HG03045 (cell line): ENCODE results near the gene NR1D2.
A peak's percentile ranks its signal among the peaks of the same experiment; 100 is the strongest.
"Not testable (repeated sequence)": the region's sequence is repeated elsewhere in the genome, so short reads cannot be mapped to it uniquely, and the experiment has no call there.

ENCODE experiments used
- ATAC-seq: cut with Tn5 transposase; IDR thresholded peaks from one replicate; pipeline ENCODE4 v1.9.1; 2021; ENCODE audit warnings: mild to moderate bottlenecking, moderate library complexity; ENCODE audit not compliant: unreplicated experiment

Gene NR1D2

DNA sequence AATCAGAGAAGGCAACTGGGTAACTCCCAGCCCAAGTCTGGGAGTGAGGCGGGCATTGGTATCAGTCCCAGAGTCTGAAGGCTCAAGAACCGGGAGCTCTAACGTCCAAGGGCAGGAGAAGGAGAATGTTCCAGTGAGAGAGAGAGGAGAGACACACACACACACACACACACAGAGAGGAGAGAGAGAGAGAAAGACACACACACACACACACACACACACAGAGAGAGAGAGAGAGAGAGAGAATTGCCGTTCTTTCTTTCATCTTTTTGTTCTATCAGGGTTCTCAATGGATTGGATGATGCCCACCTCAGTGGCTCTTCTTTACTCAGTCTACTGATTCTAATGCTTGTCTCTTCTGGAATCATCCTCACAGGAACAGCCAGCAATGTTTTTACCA, 57.0 kb downstream of the NR1D2 start:
- no peak for ATAC-seq

DNA sequence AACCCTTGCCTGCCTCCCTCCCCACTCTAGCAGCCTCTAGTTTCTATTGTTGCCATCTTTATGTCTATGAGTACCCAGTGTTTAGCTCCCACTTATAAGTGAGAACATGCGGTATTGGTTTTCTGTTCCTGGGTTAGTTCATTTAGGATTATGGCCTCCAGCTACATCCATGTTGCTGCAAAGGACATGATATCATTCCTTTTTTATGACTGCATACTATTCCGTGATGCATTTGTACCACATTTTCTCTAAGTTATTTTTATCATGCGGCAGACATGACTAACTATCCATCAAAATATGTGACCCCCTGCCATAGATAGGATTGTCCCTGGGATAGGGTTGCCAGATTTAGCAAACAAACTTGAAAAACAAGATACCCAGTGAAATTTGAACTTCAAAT, 58.4 kb downstream of the NR1D2 start:
- no peak for ATAC-seq

DNA sequence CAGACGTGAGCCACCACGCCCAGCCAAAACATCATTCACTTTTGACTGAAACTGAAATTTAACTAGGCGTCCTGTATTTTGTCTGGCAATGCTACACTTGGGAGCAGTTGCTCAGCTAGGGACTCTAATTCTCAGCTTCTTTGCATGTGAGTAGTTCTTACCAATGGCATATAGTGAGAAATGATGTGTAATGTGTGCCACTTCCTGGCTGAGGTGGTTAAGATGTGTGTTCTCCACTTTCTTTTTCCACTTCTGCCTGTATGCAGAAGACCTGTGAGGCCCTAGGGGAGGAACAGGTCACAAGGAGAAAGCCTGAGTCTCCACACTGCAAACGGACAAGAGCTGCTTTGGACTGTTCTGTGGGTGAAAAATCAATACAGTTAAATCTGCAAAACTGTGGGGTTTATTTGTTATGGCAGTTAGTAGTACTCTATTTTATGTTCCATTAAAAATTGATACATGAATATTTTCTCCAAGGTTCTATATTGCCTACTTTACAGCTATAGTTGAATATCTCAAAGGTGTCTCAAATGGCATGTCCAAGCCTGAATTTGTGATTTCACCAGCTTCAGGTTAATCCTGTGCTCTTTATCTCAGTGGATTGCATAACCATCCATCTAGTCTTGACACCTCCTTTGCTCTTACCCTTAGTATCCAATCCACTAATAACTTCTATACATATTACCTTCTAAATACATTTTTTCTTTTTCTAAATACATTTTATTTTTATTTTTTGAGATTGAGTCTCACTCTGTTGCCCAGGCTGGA, 59.3 kb downstream of the NR1D2 start:
- ATAC-seq: peak; percentile 75

DNA sequence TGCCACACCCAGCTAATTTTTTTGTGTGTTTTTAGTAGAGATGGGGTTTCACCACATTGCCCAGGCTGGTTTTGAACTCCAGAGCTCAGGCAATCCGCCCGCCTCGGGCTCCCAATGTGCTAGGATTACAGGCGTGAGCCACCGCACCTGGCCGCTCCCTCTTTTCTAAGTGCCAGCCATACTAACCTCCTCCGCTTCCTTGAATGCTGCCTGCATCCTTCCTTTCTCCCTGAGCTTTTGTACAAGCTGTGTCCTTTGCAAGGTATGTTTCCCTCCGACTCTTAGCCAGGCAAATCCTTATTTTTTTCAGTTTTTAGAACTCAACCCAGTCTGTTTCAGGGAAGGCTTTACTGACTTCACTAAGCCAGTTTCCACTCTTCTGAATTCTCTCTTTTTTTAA, 60.6 kb downstream of the NR1D2 start:
- no peak for ATAC-seq

DNA sequence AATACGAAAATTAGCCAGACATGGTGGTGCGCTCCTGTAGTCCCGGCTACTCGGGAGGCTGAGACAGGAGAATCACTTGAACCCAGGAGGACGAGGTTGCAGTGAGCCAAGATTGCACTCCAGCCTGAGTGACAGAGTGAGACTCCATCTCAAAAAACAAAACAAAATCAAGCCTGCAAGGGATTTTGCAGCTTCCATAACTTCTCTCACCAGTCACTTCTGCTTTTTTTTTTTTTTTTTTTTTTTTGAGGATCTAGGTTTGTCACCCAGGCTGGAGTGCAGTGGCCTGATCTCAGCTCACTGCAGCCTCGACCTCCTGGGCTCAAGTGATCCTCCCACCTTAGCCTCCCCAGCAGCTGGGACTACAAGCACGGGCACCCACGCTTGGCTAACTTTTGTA, 65.7 kb downstream of the NR1D2 start:
- ATAC-seq: not testable (repeated sequence)

DNA sequence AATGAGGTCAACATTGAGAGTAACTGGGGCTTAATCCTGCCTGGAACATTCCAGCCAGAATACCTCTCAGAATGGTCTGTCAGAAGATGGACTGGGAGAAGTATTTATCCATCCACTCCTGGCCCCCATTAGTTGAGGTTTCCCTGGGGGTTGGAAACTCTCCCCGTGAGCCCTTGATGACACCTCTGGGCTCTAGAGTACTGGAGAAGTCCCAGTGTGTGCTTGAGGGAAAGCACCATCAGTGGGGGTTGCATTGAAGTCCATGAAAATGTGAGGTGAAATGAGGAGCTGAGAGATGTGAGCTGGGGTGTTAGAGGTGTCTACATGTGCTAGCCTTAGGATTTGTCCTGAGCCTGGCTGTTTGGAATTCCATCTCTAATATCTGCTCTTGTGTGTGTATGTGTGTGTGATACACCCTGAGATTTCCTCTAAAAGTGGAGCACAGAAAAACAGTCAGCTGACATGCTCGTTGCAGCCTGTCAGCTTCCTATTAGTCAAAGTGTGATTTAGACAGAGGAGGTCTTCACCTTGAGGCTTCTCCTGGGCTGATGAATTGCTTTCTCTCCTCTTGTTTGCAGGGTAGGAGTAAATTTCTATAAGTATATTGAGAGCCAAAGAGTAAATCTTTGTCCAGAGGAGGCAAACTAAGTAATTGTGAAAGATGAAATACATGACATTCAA, 67.6 kb downstream of the NR1D2 start:
- no peak for ATAC-seq

DNA sequence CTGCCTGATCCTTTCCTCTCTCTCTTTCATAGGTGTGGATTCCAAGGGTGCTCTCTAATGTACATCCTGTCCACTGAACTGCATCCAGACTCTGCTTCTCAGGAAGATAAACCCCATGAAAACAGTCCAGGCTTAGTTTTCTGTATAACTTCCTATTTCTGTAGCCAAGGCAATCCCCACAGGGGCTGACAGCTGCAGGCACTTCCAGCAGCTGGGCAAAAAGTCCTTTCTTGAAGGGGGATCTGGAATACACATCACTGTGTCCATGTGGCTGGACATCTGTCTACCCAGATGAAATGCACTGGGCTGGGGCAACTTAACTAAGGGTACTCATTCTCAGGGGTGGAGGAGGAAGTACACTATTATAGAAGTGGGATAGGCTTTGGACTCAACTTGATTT, 72.2 kb downstream of the NR1D2 start:
- no peak for ATAC-seq

DNA sequence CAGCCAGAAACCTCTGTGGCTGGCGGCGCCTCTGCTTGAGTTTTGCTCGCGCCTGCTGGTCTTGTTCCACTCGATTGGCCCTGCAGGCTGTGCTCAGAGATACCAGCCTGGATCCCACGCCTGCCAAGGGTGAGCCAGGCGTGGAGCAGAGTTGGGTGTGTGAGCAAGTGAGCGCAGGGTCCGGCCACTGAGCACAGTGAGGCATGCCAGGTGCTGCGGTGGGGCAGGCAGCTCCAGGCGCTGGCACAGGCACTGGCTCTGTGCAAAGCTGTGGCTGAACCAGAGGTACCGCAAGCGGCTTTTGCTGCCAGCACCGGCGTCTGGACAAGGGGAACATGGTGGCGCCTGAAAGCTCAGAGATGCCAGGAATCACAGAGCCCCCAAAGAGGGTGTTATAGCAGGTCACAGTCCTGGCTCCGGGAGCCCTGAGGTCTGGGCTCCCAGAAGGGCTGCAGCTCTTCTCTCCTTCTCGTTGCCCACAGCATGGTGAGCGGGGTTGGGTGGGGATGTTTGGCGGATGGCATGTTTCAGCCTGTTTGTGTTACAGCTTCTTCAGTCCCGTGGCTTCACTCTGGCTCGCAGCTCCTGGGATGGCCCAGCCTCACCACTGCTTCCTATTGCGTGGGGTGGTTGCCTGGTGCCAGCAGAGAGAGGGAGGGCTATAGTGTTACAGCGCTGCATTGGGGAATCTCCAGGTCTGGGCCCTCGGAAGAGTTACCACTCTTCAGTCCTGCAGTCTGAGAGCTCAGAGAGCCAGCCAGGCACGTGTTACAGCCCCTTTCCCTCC, 73.9 kb downstream of the NR1D2 start:
- no peak for ATAC-seq

DNA sequence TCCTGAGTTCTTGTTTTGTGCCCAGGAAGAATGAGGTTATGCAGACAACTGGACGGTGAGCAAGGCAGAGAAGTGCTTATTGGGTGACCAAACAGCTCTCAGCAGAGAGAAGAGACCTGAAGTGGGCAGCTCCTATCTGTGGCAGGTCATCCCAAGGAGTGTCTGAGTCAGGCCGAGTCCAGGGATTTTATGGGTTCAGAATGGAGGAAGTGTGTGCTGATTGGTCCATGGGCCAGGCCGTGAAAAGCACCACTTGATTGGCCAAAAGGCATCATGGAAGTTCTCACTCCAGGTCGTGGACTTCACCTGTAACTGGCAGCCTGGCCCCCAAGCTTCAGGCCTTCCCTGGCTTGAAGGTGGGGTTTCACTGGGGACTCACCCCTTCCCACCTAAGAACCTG, 74.5 kb downstream of the NR1D2 start:
- ATAC-seq: no peak

DNA sequence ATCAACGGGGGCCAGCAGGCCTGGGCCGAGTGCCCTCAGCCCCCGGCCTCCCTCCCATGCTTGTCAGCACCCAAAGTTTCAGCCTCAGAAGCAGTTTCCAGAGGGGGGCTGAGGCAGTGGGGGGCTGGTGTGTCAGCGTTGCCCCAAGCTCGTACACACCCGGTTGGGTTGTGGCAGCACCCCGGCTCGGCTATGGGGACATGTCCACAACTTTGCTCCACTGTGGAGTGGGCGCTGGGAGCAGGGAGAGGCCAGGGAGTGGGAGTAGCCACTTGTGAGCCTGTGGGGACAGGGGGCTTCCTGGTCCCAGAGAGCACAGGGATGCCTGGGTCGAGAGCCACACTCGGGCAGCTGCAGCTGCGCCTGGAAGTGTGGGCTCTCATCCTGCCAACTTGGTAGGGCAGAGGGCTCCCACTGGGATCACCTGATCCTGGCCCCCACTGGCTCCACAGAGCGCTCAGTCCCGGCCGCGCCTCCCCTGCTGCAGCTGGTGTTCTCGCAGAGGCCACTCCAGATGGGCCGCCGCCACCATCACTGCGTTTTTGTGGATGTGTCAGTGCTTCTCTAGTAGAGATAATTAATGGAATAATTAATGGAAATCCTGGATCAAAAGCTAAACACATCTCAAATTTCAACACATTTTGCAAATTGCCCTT, 75.1 kb downstream of the NR1D2 start:
- ATAC-seq: no peak

DNA sequence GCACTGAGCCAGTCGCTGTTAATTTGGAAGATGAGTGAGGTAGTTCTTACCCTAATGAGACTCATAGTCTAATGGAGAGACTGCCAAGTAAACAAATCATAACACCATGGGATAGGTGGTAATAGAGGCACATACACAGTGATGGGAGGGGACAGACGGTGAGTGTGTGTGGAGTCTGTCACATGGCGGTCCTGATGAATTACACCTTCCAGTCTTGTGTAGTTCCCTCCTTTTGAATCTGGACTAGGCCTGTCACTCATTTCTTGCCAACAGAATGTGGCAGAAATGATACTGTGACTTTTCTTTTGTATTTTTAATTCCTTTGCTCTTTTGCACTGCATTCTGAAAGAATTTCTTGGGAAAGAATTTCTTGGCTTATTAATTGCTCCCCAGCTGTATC, 78.1 kb downstream of the NR1D2 start:
- ATAC-seq: no peak

DNA sequence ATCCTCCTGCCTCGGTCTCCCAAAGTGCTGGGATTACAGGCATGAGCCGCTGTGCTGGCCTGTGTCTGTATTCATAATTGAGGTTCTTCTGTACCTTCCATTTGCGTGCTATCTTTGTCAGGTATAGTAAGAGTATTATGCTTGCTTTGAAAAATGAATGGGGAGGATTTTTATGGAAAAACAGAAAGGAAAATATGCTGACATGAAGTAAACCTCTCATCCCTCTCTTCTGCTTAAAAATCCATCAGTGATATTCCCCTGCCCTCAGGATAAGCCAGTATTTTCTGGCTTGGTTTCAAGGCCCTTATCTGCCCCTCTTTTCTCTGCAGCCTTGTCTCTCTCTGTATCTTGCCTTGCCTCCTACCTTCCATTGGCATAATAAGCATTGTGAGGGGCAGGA, 80.7 kb downstream of the NR1D2 start:
- ATAC-seq: no peak

DNA sequence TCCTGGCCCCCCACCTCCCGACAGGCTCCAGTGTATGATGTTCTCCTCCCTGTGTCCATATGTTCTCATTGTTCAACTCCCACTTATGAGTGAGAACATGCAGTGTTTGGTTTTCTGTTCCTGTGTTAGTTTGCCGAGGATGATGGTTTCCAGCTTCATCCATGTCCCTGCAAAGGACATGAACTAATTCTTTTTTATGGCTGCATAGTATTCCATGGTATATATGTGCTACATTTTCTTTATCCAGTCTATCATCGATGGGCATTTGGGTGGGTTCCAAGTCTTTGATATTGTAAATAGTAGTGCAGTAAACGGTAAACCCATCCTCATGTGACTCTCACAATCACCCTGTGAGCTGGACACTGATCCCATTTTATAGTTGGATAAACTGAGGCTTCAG, 81.6 kb downstream of the NR1D2 start:
- not testable (repeated sequence) for ATAC-seq

DNA sequence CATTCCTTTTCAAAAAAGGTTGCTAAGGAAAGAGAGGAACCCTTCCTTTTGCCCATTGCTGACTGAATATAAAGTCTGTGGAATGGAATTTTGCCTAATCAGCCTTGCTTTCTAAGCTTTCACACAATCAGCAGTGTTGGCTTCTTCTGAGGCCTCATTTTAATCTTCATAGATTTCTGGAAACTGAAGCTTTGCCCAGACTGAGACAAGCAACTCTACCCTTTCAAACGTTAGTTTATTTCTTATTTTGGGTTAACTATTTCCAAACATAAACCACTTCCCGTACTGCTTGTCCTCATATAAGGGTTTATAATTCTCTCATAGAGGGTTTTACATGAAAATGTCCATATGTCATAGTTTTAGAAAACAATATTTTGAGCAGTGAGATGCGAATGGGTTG, 82.9 kb downstream of the NR1D2 start:
- no peak for ATAC-seq
